Measurements from ENCODE around the gene TSTD2. TPM values are rescaled to one million over a fixed set of nuclear protein-coding genes. Genes with fewer than 3 reads are reported as not detected.

TSTD2 gene
- total RNA-seq, 1 donor, result 15.1 TPM

- H3K4me3 ChIP-seq (ENCODE audit: low read depth, low read length), result no peak overlapping the region
- no peak for TF ChIP-seq CTCF (IDR thresholded peaks at IDR 0.05; ENCODE audit: insufficient read depth, low read depth, low read length)
- DNase-seq (ENCODE audit: low read depth), result peak; percentile 16
Measured at GRCh38 chr9:97557606-97558095, 75.5 kb downstream of the TSTD2 start.

GRCh38 chr9:97556721-97557605 is 76.2 kb downstream of the TSTD2 start:
- no peak for DNase-seq (ENCODE audit: low read depth)
- H3K4me3 ChIP-seq (ENCODE audit: low read depth, low read length), result no peak overlapping the region
- TF ChIP-seq CTCF (IDR thresholded peaks at IDR 0.05; ENCODE audit: insufficient read depth, low read depth, low read length), result no peak

GRCh38 chr9:97556036-97556720 is 77.0 kb downstream of the TSTD2 start:
- no peak overlapping the region for H3K4me3 ChIP-seq (ENCODE audit: low read depth, low read length)
- no peak for DNase-seq (ENCODE audit: low read depth)
- TF ChIP-seq CTCF (IDR thresholded peaks at IDR 0.05; ENCODE audit: insufficient read depth, low read depth, low read length), result no peak

- no peak for TF ChIP-seq CTCF (IDR thresholded peaks at IDR 0.05; ENCODE audit: insufficient read depth, low read depth, low read length)
- no peak overlapping the region for H3K4me3 ChIP-seq (ENCODE audit: low read depth, low read length)
- DNase-seq (ENCODE audit: low read depth), result peak; percentile 34
Measured at GRCh38 chr9:97555164-97555563, 78.0 kb downstream of the TSTD2 start.

GRCh38 chr9:97554566-97555075 is 78.5 kb downstream of the TSTD2 start:
- TF ChIP-seq CTCF (IDR thresholded peaks at IDR 0.05; ENCODE audit: insufficient read depth, low read depth, low read length), result no peak

GRCh38 chr9:97553841-97554240 is 79.3 kb downstream of the TSTD2 start:
- H3K4me3 ChIP-seq (ENCODE audit: low read depth, low read length), result no peak overlapping the region
- DNase-seq (ENCODE audit: low read depth), result no peak
- no peak for TF ChIP-seq CTCF (IDR thresholded peaks at IDR 0.05; ENCODE audit: insufficient read depth, low read depth, low read length)

More at GRCh38 chr9:97554566-97555075, 78.5 kb downstream of the TSTD2 start:
- H3K4me3 ChIP-seq (ENCODE audit: low read depth, low read length), result no peak overlapping the region
- DNase-seq (ENCODE audit: low read depth), result no peak

Measured in fibroblast of villous mesenchyme (primary cell).